HG03354 (cell line): Measurements from ENCODE around the gene MTMR8.

Source experiments
- ATAC-seq: cut with Tn5 transposase; IDR thresholded peaks from one replicate; pipeline ENCODE4 v1.9.1; 2021; ENCODE audit warnings: mild to moderate bottlenecking; ENCODE audit not compliant: unreplicated experiment, poor library complexity, severe bottlenecking

MTMR8 gene

DNA sequence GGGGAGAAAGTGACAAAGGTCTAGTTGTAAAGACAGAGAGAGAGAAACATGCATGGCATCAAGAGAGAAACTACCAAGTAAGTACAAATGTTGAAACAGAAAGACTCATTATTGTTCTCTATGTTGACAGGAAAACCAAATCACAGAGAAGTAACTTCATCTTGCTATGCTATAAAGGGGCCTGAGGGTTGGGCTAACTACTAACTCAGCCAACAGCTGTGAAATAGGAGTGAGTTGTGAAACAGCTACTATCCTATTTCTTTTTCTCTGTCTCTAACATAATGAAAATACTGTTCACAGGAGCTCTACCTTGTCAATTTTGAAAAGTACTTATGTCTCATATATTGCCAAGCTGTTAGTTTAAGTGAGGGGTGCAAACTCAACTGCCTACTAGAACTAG, 65.0 kb downstream of the MTMR8 start:
- no peak for ATAC-seq

DNA sequence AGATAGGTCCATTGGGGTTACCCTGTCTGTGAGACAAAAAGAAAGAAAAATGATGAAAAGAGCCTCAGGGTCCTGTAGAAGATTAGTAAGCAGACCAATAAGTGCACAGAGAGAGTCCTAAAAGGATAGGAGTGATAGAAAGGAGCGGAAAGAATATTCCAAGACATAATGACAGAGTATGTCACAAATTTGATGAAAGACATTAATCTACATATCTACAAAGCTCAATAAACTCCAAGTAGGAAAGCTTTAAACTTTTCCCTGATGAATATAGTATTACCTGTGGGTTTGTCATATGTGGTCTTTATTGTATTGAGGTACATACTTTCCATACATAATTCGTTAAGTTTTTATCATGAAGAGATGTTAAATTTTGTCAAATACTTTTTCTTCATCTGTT, 73.7 kb downstream of the MTMR8 start:
- no peak for ATAC-seq

DNA sequence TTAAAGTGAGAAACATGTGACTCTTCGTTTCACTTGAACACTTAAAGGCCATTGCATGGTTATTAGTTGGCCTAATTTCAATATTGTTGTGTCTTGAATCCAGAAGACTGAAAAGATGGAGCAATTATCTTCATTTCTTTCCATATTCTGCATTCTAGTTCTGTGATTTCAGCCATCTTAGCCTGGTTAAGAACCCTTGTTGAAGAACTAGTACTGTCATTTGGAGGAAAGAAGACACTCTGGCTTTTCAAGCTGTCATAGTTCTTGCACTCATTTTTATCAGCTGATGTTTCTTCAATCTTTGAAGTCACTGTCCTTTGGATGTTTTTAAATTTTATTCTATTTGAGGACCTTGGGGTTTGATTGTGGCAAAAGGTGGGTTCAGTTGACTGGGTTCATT, 81.6 kb downstream of the MTMR8 start:
- no peak for ATAC-seq

- ATAC-seq, result no peak
Observed at GRCh38 chrX:64306712-64307111, 88.5 kb downstream of the MTMR8 start.

DNA sequence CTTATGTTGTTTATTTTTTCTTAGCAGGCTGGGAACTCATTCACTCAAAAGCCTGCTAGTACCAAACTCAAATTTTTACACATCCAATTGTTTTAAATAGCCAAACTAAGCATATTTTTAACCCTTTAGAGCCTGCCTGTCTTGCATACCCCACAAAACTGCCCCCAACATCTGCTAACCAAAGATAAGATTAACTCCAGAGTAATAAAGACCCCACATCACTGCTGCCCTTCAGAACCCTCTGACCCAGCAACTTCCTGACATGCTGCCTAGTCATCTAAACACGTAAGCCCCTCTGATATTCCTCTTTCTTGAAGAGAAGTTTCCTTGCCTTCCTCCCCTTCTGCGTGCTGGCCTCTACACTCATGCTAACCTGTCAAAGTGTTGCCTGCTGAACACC, 104.1 kb downstream of the MTMR8 start:
- ATAC-seq, result no peak

DNA sequence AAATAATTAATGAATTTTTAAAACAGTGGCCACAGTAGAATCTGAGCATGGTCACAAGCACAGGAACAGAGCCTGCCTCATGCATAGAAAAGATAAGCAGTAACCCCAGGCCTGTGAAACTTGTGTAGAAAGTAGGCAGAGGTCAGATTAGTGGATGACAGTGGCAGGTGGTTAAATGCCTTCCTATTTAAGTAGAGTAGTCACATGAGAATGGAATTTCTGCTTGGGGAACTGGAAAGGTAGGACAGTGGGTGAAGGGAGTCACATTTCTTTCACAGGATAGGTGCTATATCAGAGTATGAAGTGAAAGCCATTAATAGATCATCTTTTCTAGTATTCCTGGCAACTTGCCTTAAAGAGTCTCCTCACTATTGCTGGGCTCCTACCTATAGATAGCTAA, 130.0 kb downstream of the MTMR8 start:
- no peak for ATAC-seq

DNA sequence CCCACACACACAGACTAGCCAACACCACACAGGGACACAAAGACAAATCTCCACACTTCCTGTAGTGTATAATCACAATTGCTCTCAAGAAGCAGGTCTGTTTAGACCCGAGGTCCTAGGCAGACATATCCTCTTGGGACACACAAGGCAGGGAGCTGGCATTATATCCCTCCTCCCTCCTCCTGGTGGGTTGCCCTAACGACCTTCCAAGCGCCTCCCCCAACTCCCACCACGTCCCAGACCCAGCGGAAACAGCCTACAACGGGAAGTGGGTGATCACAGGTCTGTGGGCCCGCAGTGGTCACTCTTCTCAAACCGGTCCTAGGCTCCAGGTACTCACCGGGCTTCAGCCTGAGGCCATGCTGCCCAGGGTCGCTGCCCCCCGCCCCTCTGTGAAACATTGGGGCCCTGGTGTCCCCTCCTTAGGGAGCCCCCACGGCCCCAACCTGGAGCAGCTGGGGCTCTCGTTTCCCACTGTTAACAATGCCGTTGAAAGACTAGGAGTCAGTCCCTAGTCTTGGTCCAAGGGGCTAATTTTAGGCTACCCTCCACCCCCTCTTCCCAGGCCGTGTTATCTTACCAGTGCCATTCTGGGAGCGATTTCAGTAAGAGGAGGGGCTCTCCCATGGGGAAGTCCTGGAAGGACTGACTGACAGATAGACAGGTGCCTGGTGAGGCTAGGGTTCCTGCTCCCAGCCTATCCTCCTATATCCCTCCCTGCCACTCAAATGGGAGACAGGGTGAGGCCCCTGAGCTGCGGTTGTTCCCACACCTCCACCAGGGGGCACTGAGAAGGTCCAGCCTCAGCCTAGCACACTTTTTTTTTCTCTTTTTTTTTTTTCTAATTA, 164.9 kb downstream of the MTMR8 start, which contains the start of gene ASB12:
Gene ASB12 (minus strand): TSS at position 485 of the 848 bp plus-strand sequence. CDS start 4,957 bp downstream, outside the sequence.
- ATAC-seq, result no peak

DNA sequence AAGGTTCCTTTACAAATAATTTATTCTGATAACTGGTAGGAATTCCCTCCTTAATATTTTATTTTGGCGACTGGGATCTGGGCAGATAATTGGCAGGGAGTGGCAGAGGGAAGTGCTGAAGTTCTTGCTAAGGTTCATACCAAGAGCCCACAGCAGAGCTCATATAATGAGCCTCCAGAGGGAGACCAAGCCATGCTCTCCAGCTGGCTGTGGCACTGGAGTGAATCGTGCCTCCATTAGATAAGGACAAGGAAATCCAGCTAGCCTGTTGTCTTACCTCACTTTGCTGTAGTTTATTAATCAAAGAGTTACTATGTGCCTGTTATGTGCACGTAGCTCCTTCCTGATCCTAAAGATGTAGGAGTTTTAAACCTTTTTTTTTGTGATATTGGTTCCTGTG, 166.1 kb downstream of the MTMR8 start:
- ATAC-seq, result no peak
